HG03565 (cell line): Measurements from ENCODE around the gene GLB1L.
A peak's percentile ranks its signal among the peaks of the same experiment; 100 is the strongest.
"Not testable (repeated sequence)": the region's sequence is repeated elsewhere in the genome, so short reads cannot be mapped to it uniquely, and the experiment has no call there.

Experiments used
- ATAC-seq: cut with Tn5 transposase; IDR thresholded peaks from one replicate; pipeline ENCODE4 v1.9.1; 2021; ENCODE audit warnings: mild to moderate bottlenecking, moderate library complexity; ENCODE audit not compliant: unreplicated experiment

Gene GLB1L

GRCh38 chr2:219281588-219281987 is 36.3 kb upstream of the GLB1L start:
- no peak for ATAC-seq

GRCh38 chr2:219280651-219281050 is 35.4 kb upstream of the GLB1L start:
- no peak for ATAC-seq

GRCh38 chr2:219279916-219280516 is 34.8 kb upstream of the GLB1L start:
- no peak for ATAC-seq

GRCh38 chr2:219279151-219279915 is 34.1 kb upstream of the GLB1L start, which contains the start of gene DNAJB2:
Gene DNAJB2 (plus strand): TSS chr2:219279366. CDS start chr2:219279834, 468 bp downstream.
- ATAC-seq = peak; percentile 82

- ATAC-seq = no peak
These were observed 33.5 kb upstream of the GLB1L start for GRCh38 chr2:219278655-219279150.

GRCh38 chr2:219277703-219278654 is 32.7 kb upstream of the GLB1L start:
- ATAC-seq = peak; percentile 19

GRCh38 chr2:219274361-219274921 is 29.2 kb upstream of the GLB1L start:
- no peak for ATAC-seq

GRCh38 chr2:219273937-219274336 is 28.7 kb upstream of the GLB1L start:
- ATAC-seq = no peak

DNA sequence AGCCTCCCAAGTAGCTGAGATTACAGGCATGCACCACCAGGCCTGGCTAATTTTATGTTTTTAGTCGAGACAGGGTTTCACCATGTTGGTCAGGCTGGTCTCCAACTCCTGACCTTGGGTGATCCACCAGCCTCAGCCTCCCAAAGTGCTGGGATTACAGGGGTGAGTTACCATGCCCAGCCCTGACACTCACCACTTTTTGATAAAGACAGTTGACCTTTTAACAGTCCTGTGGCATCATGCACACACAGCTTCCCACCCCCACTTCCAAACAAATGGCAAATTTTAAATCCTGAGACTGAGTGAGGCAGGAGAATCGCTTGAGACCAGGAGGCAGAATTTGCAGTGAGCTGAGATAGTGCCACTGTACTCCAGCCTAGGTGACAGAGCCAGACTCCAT is 27.8 kb upstream of the GLB1L start:
- ATAC-seq = no peak

GRCh38 chr2:219272356-219272755 is 27.1 kb upstream of the GLB1L start:
- no peak for ATAC-seq

DNA sequence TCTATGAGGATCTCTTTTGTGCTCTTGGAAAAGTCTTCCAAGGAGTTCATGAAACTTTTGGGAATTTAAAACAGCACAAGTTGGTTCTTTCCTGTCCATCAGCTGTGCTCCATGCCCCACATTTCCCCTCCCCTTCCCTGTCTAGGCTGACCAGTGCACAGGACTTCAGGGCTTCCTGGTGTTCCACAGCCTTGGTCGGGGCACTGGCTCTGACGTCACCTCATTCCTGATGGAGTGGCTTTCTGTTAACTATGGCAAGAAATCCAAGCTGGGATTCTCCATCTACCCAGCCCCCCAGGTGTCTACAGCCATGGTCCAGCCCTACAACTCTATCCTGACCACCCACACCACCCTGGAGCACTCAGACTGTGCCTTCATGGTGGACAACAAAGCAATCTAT is 25.8 kb upstream of the GLB1L start:
- ATAC-seq = no peak

GRCh38 chr2:219270055-219270372 is 24.8 kb upstream of the GLB1L start:
- no peak for ATAC-seq

- ATAC-seq = no peak
These were observed 24.3 kb upstream of the GLB1L start for GRCh38 chr2:219269362-219270054.

DNA sequence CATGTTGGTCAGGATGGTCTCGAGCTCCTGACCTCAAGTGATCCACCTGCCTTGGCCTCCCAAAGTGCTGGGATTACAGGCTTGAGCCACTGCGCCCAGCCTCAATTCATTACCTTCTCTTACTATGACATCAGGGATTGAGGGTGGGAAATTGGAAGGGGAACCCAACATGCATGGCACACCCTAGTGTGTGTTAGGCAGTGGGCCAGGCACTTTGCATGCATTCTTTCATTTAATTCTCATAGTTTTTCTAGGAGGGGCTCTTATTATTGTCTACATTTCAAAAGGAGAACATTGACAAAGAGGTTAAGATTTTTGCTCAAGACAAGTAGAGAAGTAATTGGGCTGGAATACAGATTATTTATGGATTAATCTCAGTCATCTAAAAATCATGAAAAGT is 23.1 kb upstream of the GLB1L start:
- no peak for ATAC-seq

- ATAC-seq = no peak
These were observed 21.6 kb upstream of the GLB1L start for GRCh38 chr2:219266886-219267285.

DNA sequence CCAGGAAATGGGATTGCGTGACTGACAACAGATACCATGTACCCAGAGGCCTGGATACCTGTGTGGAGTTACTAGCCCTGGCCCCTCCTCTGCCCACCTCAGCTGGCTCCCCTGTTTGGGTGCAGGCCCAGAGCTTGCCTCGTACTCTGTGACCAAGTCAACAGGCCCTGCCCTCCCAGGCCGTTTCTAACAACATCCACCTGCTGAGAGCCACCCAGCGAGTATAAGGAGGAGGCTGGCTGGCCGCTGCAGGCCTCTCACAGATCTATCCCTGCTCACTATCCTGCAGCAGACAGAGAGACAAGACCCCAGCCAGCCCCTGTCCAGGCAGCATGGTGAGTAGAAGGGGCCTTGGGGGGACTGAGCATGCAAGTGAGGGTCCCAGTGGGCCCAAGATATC is 21.0 kb upstream of the GLB1L start:
- ATAC-seq = no peak

GRCh38 chr2:219261024-219261855 is 16.0 kb upstream of the GLB1L start:
- no peak for ATAC-seq

- ATAC-seq = not testable (repeated sequence)
These were observed 13.7 kb upstream of the GLB1L start for GRCh38 chr2:219258942-219259341.

GRCh38 chr2:219254590-219255201 is 9.5 kb upstream of the GLB1L start:
- peak; percentile 17 for ATAC-seq
